Left ventricle myocardium inferior (tissue), 1 donor: ENCODE measurements around the gene ABCA7. TPM values are rescaled to one million over a fixed set of nuclear protein-coding genes. Genes with fewer than 3 reads are reported as not detected.

Source experiments
- DNase-seq: peaks from one replicate; pipeline ENCODE4 v3.0.0-alpha.2; 2020
- H3K27ac ChIP-seq: fragments of 200-600 bp; replicated peaks from 2 replicates; pipeline ENCODE4 v1.8.0; 2021
- H3K27me3 ChIP-seq: fragments of 200-600 bp; 2 replicates; pipeline ENCODE4 v1.8.0; 2021; ENCODE audit warnings: low read depth
- H3K36me3 ChIP-seq: fragments of 200-600 bp; 2 replicates; pipeline ENCODE4 v1.8.0; 2021
- H3K4me1 ChIP-seq: fragments of 200-600 bp; 2 replicates; pipeline ENCODE4 v1.8.0; 2021
- H3K4me3 ChIP-seq: fragments of 200-600 bp; 2 replicates; pipeline ENCODE4 v1.8.0; 2021; ENCODE audit warnings: mild to moderate bottlenecking, moderate library complexity
- H3K9me3 ChIP-seq: fragments of 200-600 bp; replicated peaks from 2 replicates; pipeline ENCODE4 v1.8.0; 2021
- intact Hi-C: fragments of 100-400 bp; cut with micrococcal nuclease; formaldehyde crosslinking; loops from one replicate; pipeline ENCODE4 v1.11.0; 2022
- total RNA-seq: library from RNA; stranded (reverse); fragmentation: NEBNext Ultra II Directional; extraction: Animal tissue kit (Norgen Biotek cat#: 25700); gene quantifications from one replicate; pipeline ENCODE4 v1.2.1, GENCODE V29; 2021
- TF ChIP-seq, protein P1 (sequence below): fragments of 200-600 bp; IDR thresholded peaks from 2 replicates; pipeline ENCODE4 v1.8.0; 2021; ENCODE audit warnings: antibody characterized with exemption, mild to moderate bottlenecking, borderline replicate concordance
- donor health status: DM: no; HTN: yes; CAD: no; lungs with severe emphysema.

Gene ABCA7
- total RNA-seq, 1 donor from 2014 or later = 9.3 TPM

DNA sequence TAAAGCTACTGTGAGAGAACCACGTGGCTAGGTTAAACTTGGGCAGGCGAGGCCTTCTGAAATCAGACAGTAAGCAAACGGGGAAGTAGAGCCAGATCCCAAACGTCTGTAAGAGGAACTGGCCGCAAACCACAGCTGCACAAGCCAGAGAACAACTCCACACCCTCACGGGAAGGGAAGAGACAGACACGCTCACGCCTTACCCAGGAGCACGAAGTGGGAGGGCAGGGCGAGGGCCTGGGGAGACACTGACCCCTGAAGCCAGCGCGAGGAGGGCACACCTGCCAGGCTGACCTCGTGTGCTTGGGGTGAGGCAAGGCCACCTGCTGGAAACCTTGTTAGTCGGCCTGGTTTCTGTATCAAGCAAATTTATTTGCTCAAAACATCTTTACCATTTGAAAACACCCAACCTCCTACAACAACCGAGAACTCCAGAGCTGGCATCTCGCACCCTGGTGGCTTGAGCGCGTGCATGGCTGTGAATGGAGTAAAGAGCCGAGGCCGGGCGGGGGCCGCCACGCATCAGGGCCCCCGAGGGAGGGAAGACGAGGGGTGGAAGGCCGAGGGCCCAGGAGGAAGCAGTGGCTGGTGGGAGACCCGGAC is 48.0 kb downstream of the ABCA7 start:
- DNase-seq = no peak
- TF ChIP-seq, protein P1, sequence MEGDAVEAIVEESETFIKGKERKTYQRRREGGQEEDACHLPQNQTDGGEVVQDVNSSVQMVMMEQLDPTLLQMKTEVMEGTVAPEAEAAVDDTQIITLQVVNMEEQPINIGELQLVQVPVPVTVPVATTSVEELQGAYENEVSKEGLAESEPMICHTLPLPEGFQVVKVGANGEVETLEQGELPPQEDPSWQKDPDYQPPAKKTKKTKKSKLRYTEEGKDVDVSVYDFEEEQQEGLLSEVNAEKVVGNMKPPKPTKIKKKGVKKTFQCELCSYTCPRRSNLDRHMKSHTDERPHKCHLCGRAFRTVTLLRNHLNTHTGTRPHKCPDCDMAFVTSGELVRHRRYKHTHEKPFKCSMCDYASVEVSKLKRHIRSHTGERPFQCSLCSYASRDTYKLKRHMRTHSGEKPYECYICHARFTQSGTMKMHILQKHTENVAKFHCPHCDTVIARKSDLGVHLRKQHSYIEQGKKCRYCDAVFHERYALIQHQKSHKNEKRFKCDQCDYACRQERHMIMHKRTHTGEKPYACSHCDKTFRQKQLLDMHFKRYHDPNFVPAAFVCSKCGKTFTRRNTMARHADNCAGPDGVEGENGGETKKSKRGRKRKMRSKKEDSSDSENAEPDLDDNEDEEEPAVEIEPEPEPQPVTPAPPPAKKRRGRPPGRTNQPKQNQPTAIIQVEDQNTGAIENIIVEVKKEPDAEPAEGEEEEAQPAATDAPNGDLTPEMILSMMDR = no peak
- Histone ChIP-seq H3K27ac (peak overlapping the region; percentile 54), H3K4me3 (no peak overlapping the region), H3K9me3 (no peaks in the 10 kb centered on the region), H3K4me1 (peaks cover 9% of the 10 kb centered on the region), H3K36me3 (peaks cover 47% of the 10 kb centered on the region), H3K27me3 (no peaks in the 10 kb centered on the region)
- intact Hi-C loops = no loop called here

DNA sequence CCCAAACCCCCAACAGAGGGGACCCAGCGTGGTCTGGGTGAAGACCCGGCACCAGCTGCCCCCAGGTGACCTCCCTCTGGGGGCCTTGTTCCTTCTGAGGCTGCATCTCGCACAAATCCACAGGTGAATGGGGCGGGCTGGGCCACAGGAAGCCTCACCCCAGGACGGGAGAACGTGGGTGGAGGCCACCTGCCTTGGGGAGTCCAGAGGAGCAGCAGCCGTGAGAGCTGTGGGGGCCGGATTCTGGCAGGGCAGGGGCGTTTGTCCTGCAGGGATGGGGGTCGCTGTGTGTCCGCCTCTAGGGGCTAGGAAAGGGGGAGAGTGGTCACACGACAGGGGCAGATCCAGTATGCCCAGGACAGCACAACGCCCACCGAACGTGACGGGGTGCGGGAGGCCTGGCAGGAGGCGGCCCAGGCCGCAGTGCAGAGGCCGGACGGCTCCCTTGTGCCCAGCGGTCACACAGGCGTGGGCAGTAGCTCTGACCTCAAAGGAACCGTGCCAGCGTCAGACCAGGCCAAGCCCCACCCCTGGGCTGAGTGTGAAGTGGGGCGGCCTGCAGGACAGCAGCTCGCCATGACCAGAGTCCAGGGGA is 48.6 kb downstream of the ABCA7 start:
- TF ChIP-seq, protein P1 = no peak
- H3K27me3 ChIP-seq = no peaks in the 10 kb centered on the region
- H3K4me1 ChIP-seq = peaks cover 15% of the 10 kb centered on the region
- H3K9me3 ChIP-seq = no peaks in the 10 kb centered on the region
- H3K27ac ChIP-seq = peak overlapping the region; percentile 54
- peaks cover 51% of the 10 kb centered on the region for H3K36me3 ChIP-seq
- DNase-seq = no peak
- intact Hi-C loops = no loop called here
- H3K4me3 ChIP-seq = no peak overlapping the region

DNA sequence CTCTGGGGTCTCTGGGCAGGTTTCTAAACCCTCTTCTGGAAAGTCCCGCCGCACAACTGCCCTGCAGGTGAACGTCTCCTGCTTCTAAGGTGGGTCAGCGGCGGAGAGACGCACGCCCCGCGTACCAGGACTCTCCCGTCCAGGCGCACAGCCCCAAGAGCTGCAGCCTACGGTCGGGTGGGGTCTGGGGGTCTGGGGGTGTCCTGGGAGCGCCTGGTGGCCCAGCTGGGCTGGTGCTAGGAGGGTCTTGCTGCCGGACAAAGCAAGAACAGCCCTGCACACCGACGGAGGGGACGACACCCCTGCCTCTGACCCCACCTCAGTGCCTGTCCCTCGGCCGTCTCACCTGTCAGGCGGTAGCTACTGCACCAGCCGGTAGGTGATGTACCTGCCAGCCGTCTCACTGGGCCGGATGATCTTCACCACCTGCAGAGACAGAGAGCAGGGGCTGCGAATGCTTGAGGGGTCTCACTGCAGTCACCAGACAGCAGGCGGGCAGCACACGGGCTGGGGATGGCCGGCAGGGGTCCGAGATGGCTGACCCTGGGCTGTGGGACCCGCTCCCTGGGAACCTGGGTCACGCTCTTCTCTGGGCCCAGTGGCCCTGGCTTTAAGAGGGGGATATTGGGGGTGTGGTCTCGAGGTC is 49.3 kb downstream of the ABCA7 start:
- Histone ChIP-seq H3K27me3 (no peaks in the 10 kb centered on the region), H3K4me1 (peaks cover 22% of the 10 kb centered on the region), H3K4me3 (no peak overlapping the region), H3K27ac (no peak overlapping the region), H3K9me3 (no peaks in the 10 kb centered on the region), H3K36me3 (peaks cover 54% of the 10 kb centered on the region)
- TF ChIP-seq, protein P1 = no peak
- DNase-seq = no peak
- intact Hi-C loops = no loop called here

DNA sequence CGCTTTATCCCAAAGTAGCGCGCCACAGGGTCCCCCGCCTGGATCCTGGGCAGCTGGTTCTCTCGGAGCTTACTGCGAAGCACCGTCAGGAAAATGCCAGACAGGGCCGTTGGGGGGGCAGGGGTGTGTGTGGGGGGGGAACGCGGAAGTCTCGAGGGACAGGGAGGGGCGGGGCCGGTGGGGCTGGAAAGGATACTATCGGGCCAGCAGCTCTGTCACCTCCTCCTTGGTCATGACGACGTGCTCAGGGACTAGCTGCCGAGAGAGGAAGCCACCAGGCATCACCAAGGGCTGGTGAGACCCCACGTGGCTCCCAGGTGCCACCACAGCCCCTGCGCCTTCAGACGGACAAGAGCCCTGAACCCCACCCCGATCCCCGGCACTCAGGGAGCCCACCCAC is 50.0 kb downstream of the ABCA7 start:
- H3K4me3 ChIP-seq = no peak overlapping the region
- no peak overlapping the region for H3K27ac ChIP-seq
- H3K9me3 ChIP-seq = no peaks in the 10 kb centered on the region
- intact Hi-C loops = no loop called here
- no peaks in the 10 kb centered on the region for H3K27me3 ChIP-seq
- no peak for DNase-seq
- peaks cover 54% of the 10 kb centered on the region for H3K36me3 ChIP-seq
- TF ChIP-seq, protein P1 = no peak
- peaks cover 29% of the 10 kb centered on the region for H3K4me1 ChIP-seq

DNA sequence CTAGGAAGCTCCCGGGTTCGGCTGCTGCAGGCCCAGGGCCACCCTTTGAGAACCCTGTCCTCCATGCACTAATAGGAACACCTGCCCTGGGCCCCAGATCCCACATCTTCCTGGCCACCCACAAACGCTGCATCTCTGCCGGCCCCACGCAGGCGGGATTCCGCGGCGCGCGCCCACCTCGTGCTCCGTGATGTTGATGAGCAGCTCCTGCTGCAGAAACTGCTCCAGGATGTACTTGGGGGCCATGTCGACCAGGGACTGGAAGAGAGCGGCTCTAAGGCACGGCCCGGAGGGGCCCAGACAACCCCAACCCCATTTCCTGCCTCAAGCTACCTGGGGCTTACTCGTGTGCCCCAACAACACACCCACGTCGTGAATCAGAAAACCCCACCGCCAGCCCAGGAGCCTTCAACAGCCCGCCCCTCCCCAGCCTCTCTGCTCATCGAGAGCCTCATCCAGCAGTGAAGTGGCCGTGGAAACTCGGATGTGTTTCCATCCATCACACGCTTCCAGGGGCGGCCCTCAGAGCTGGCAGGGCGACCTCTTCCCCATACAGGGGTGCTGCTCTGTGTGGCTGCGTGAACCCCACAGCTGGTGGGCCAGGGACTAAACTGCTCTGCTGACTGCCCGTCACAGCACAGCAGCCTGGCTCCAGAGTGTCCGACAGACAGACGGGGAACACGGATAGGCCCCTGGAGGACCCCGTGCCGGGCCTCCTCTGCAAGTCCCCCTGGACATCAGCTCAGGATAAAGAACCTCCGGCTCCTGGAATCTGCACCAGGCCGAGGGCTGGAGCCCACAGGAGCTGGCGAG is 51.0 kb downstream of the ABCA7 start:
- no peaks in the 10 kb centered on the region for H3K27me3 ChIP-seq
- no peak overlapping the region for H3K4me3 ChIP-seq
- TF ChIP-seq, protein P1 = no peak
- no peak overlapping the region for H3K27ac ChIP-seq
- no peaks in the 10 kb centered on the region for H3K9me3 ChIP-seq
- intact Hi-C loops = no loop called here
- H3K4me1 ChIP-seq = peaks cover 37% of the 10 kb centered on the region
- no peak for DNase-seq
- H3K36me3 ChIP-seq = peaks cover 54% of the 10 kb centered on the region
